Measurements from ENCODE around the gene PSMB2.

DNA sequence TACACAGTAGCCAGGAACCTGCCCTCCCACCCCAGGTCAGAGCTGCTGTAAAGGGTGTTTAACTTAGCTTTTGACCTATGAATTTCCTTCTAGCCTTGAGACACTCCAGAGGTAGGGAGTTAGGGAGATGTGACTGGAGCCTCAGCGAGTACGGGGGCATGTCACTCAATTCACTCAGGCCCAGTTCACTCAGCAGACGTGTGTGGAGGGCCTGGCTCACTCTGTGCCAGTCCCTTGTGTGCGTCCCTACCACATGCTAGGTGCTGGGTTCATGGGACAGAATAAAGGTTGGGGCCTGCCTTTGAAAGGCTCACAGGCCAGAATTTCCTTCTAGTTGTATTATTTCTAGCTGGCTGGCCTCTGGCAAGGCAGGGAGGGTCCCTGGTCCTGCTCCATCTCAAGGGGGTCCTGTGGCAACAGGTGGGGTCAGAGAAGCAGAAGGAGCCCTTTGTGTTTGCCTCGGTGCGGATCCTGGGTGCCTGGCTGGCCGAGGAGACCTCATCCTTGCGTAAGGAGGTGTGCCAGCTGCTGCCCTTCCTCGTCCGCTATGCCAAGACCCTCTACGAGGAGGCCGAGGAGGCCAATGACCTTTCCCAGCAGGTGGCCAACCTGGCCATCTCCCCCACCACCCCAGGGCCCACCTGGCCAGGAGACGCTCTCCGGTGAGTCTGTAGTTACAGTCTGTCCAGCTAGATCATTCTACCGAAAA is 79.2 kb downstream of the PSMB2 start:
- TF ChIP-seq CTCF (conservative IDR thresholded peaks at IDR 0.05; ENCODE audit: low read length) (no peak), EZH2phosphoT487 (IDR thresholded peaks at IDR 0.05; ENCODE audit: borderline replicate concordance, low read depth, low read length) (no peak)
